Activated CD8-positive, alpha-beta memory T cell treated with anti-CD3 and anti-CD28 coated beads, Interleukin-2, amount 50 U/mL, for 1 hour (primary cell): Measurements from ENCODE around the gene PHACTR4.
"Not testable (repeated sequence)": the region's sequence is repeated elsewhere in the genome, so short reads cannot be mapped to it uniquely, and the experiment has no call there.

Source experiments
- DNase-seq: peaks from one replicate; pipeline ENCODE4 v3.0.0-alpha.2; 2020; ENCODE audit errors: extremely low read depth

Gene PHACTR4

DNA sequence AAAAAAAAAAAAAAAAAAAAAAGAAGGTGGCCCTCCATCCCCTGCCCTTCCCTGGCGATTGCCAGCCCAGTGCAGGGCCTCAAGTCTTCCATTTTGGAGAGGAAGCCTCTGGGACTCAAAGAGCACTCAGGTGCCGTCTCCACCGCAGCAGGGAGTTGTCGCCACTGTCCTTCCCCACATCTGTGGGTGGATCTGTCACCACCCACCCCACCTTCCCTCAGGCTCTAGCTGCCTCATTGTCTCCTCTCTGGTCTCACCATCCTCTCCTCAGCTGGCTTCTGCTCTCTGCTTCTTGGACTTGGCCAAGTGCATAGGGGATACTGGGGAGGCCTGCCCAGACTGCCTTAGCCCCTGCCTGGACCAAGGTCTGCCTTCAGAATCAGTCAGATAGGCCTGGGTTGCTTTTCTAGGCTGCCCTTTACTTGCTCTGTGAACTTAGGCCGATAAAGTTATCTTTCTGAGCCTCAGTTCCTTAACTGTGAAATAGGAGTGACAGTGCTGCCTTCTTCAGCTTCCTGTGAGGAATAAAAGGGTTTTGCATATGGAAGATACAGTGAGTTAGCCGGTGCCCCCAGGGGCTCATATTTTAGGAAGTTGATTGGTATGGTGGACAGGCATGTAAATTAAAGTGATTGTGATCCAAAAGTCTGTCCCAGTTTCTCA lies 152.1 kb downstream of the PHACTR4 start:
- no peak for DNase-seq

DNA sequence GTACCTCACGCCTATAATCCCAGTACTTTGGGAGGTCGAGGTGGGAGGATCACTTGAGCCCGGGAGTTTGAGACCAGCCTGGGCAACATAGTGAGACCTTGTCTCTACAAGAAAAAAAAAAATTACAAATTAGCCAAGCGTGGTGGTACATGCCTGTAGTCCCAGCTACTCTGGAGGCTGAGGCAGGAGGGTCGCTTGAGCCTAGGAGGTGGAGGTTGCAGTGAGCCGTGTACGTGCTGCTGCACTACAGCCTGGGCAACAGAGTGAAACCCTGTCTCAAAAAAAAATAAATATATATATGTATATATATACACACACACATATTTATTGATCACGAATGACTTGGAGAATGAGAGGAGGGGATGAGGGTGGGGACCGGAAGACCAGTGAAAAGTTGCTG lies 153.0 kb downstream of the PHACTR4 start:
- DNase-seq = not testable (repeated sequence)

DNA sequence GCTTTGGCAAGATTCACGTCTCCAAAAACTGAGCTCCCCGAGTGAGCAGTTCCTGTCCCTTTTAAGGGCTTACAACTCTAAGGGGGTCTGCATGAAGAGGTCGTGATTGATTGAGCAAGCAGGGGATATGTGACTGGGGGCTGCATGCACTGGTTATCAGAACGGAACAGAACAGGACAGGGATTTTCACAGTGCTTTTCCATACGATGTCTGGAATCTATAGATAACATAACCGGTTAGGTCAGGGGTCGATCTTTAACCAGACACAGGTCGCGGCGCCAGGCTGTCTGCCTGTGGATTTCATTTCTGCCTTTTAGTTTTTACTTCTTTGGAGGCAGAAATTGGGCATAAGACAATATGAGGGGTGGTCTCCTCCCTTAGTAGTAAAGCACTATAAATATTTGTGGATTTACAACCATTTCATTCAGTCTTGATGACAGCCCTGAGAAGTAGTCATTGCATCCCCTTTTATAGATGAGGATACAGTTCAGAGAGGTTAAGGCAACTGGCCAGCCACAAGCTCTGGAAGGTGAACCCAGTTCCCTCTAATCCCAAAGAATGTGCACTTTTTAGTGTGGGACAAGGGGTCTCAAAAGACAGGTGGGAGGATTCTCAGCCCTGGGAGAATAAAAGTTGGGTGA lies 155.6 kb downstream of the PHACTR4 start:
- DNase-seq = not testable (repeated sequence)

- no peak for DNase-seq
Measured at GRCh38 chr1:28526886-28527285, 157.3 kb downstream of the PHACTR4 start.

DNA sequence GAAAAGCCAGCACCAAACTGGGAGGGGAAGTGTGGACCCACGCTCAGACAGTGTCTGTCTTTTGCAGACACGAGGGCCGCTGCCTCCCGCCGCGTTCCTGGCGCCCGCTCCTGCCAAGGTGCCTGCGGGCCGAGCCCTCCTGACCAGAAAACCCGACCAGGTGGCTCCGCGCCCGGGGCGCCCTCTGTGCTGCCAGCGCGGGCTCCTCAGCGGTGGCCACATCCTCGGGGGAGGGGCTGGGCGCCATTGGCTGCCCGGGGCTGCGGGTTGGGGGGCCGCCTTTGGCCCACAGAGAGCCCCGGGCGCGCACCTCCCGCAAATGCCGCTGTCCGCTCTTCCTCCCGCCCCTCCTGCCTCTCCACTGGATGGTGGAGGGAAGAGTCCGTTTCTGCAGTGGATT lies 160.9 kb downstream of the PHACTR4 start:
- DNase-seq = no peak

GRCh38 chr1:28534671-28535070 lies 165.1 kb downstream of the PHACTR4 start:
- DNase-seq = no peak

DNA sequence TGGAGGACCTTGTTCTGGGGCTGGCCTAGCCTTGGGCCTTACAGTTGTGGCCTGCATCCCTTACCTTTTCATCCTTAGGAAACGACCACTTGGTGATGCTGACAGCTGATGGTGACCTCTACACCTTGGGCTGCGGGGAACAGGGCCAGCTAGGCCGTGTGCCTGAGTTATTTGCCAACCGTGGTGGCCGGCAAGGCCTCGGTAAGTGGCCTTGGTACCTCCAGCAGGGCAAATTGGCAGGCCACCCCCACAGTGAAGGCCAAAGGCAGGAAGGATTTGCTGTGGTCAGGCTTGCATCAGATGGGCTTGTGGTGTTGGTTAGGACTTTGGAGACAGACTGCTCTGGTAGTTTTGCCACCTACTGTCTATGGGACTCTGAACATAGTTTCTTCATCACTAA lies 165.6 kb downstream of the PHACTR4 start:
- no peak for DNase-seq

DNA sequence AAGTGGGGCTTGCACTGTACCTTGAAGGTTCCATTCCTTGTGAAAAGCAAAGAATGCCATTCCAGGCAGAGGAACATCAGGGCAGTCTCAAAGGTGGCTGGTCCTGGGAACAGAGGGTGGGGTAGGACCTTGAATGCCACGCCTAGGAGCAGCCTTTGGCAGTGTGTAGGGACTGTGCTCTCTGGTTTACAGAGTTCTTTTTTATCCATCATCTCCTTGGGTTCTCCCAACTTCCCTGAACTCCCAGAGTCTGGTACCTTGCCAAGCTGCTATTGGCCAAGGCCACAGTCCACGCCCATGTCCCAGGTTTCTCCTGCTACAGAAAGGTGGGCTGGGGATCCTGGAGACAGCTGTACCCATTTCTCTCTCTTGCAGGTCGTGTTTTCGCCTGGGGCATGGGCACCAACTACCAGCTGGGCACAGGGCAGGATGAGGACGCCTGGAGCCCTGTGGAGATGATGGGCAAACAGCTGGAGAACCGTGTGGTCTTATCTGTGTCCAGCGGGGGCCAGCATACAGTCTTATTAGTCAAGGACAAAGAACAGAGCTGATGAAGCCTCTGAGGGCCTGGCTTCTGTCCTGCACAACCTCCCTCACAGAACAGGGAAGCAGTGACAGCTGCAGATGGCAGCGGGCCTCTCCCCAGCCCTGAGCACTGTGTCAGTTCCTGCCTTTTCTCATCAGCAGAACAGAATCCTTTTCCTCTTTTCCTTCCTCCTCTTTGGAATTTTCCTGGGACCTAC lies 168.1 kb downstream of the PHACTR4 start:
- no peak for DNase-seq

GRCh38 chr1:28538286-28538685 lies 168.7 kb downstream of the PHACTR4 start:
- no peak for DNase-seq

GRCh38 chr1:28540651-28541050 lies 171.1 kb downstream of the PHACTR4 start:
- no peak for DNase-seq

GRCh38 chr1:28541414-28542015 lies 172.0 kb downstream of the PHACTR4 start:
- not testable (repeated sequence) for DNase-seq

DNA sequence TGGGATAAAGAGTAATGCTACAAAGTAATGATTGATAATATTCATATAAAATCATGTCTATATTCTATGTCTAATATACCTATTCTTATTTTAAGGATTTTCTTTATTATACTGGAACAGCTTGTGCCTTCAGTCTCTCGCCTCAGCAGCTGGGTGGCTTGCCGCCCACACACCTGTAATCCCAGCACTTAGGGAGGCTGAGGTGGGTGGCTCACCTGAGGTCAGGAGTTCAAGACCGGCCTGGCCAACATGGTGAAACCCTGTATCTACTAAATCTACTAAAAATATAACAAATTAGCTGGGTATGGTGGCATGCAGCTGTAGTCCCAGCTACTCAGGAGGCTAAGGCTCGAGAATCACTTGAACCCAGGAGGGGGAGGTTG lies 175.7 kb downstream of the PHACTR4 start:
- no peak for DNase-seq

GRCh38 chr1:28548318-28548717 lies 178.8 kb downstream of the PHACTR4 start:
- DNase-seq = no peak
